Left kidney (tissue), 2 donors: ENCODE measurements around the gene BUB3. TPM values are rescaled to one million over a fixed set of nuclear protein-coding genes. Genes with fewer than 3 reads are reported as not detected.

Experiments
- DNase-seq: peaks from one replicate; pipeline ENCODE4 v3.0.0-alpha.2; 2013
- polyA plus RNA-seq: library from polyadenylated mRNA; unstranded; fragments of 120-200 nt; gene quantifications from one replicate; pipeline ENCODE4 v1.2.1, GENCODE V29; 2013; ENCODE audit not compliant: insufficient read length

BUB3 gene
- polyA plus RNA-seq, 1 donor = 139 TPM

GRCh38 chr10:123202506-123202905, 48.3 kb downstream of the BUB3 start:
- no peak for DNase-seq

- no peak for DNase-seq
These were observed 49.4 kb downstream of the BUB3 start for GRCh38 chr10:123203393-123204126.

DNA sequence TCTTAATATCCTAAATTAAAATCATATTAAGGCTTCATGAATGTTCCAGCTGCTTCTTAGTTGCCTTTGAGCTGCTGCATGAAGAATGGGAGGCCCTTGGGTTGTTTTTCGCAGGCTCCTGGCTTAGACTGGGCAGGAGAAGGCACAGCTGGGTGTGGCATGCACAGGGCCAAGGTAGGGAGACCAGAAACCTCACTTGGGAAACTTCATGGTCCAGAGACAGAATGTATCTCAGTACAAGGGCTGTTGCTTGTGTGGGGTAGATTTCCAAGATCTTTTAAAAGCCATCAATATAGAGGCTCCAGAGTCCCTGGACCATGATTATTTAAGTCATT, 49.9 kb downstream of the BUB3 start:
- DNase-seq = no peak

- no peak for DNase-seq
These were observed 50.8 kb downstream of the BUB3 start for GRCh38 chr10:123205041-123205440.

GRCh38 chr10:123212063-123212462, 57.9 kb downstream of the BUB3 start:
- DNase-seq = no peak

GRCh38 chr10:123212640-123213039, 58.4 kb downstream of the BUB3 start:
- no peak for DNase-seq

- no peak for DNase-seq
These were observed 59.0 kb downstream of the BUB3 start for GRCh38 chr10:123213192-123213591.

Other genes starting within 250 kb of the BUB3 start
- gene FAM24A, start 243.8 kb upstream of the BUB3 start, polyA plus RNA-seq = not detected
- 24.5 TPM for gene C10orf88, start 200.2 kb upstream of the BUB3 start, polyA plus RNA-seq
- 12.7 TPM for gene PSTK, start 174.0 kb upstream of the BUB3 start, polyA plus RNA-seq
- gene IKZF5, start 145.6 kb upstream of the BUB3 start, polyA plus RNA-seq = 27.5 TPM
- 31.1 TPM for gene ACADSB, start 145.4 kb upstream of the BUB3 start, polyA plus RNA-seq
- not detected for gene HMX3, start 18.4 kb upstream of the BUB3 start, polyA plus RNA-seq
- gene HMX2, start 6.3 kb upstream of the BUB3 start, polyA plus RNA-seq = 0.75 TPM